ENCODE data around the gene RPS2.

The RPS2 gene

DNA sequence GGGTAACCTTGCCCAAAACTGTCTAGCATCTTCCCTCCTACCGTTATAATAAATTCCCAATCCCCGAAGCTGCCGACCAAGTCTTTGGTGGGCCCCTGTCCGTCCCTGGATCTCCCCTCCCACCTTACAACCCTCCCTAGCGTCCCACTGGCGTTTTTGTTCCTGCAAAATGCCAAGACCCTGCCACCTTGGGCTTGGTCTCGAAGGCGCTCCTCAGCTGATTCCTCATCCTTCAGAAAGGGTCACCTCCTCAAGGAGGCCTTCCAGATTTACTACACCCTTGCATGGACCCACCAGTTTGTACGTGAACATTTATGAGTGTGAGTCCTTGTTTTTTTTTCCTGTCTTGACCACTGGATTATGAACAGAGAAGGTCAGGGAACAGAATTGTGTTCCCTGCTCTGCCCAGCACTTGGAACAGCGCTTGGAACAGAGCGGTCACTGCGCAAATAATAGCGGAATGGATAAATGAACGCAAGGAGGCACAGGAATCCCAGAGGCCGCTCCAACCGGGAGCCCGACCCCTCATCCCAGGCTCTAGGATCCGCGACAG lies 18.4 kb upstream of the RPS2 start:
- no peak for DNase-seq (ENCODE audit: low spot score)
- peak overlapping the region; percentile 73 for H3K27ac ChIP-seq
- TF ChIP-seq, protein P1, sequence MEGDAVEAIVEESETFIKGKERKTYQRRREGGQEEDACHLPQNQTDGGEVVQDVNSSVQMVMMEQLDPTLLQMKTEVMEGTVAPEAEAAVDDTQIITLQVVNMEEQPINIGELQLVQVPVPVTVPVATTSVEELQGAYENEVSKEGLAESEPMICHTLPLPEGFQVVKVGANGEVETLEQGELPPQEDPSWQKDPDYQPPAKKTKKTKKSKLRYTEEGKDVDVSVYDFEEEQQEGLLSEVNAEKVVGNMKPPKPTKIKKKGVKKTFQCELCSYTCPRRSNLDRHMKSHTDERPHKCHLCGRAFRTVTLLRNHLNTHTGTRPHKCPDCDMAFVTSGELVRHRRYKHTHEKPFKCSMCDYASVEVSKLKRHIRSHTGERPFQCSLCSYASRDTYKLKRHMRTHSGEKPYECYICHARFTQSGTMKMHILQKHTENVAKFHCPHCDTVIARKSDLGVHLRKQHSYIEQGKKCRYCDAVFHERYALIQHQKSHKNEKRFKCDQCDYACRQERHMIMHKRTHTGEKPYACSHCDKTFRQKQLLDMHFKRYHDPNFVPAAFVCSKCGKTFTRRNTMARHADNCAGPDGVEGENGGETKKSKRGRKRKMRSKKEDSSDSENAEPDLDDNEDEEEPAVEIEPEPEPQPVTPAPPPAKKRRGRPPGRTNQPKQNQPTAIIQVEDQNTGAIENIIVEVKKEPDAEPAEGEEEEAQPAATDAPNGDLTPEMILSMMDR (conservative IDR thresholded peaks at IDR 0.05; ENCODE audit: low read depth) = no peak
- ChIA-PET POLR2A (ENCODE audit: low non-redundant PET) (no interaction called here), CTCF (interaction anchor here (0.7 kb wide), 1 partner anchor 20 kb away, joined by 3 read pairs; no protein-coding TSS in a partner anchor)

DNA sequence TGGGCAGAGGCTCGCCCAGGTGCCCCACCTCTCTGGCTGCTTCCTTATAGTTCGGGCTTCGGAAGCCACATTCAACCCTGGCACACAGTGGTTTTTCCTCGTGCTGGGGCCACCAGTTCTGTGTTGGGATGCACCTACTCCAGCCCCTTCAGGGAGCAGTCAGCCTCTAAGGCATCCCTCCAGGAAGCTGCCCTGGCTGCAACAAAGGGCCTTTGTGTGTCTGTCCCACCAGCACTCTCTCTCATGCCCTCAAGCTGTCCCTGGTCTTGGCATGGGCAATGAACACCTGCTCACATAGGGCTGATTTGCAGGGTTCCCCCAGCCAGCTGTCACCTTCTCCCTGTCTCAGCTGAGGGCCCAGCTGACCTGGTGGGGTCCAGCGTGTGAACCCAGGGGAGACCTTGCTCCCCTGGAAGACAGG lies 17.4 kb upstream of the RPS2 start:
- peak overlapping the region; percentile 49 for H3K27ac ChIP-seq
- CTCF ChIA-PET = interaction anchor here (0.7 kb wide), 1 partner anchor 21 kb away, joined by 3 read pairs; no protein-coding TSS in a partner anchor
- TF ChIP-seq, protein P1 (conservative IDR thresholded peaks at IDR 0.05; ENCODE audit: low read depth) = no peak
- no peak for DNase-seq (ENCODE audit: low spot score)
- POLR2A ChIA-PET (ENCODE audit: low non-redundant PET) = no interaction called here

DNA sequence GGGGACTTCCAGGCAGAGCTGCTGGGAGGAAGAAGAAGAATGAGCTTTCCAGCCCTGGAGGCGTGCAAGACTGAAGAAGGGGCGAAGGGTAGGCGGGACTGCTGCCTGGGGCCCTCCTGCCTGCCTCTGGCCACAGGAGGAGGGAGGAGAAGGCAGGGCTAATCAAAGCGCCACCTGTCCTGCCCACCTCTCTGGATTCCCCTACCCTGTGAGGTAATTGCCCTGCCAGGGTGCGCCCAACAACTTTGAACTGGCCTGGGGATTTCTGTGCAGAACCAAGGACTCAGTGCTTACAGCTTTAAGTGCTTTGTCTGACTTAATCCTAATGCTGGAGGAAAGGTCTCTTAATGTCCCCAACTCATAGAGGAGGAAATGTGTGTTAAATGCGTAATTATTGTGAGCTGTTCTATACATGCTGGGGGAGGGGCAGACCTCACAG lies 16.8 kb upstream of the RPS2 start, which contains the start of gene NOXO1:
Gene NOXO1 (minus strand): TSS at position 72 of the 439 bp plus-strand sequence. CDS start 290 bp downstream, outside the sequence.
- peak within 1 kb of the TSS; percentile 74 for H3K27ac ChIP-seq
- TF ChIP-seq, protein P1 (conservative IDR thresholded peaks at IDR 0.05; ENCODE audit: low read depth) = no peak
- ChIA-PET CTCF (interaction anchor here (0.6 kb wide), 1 partner anchor 491 kb away, joined by 3 read pairs; no protein-coding TSS in a partner anchor), POLR2A (ENCODE audit: low non-redundant PET) (interaction anchor here (0.6 kb wide), 2 partner anchors 36 to 37 kb away, joined by 3 to 5 read pairs; no protein-coding TSS in a partner anchor)
- no peak for DNase-seq (ENCODE audit: low spot score)

DNA sequence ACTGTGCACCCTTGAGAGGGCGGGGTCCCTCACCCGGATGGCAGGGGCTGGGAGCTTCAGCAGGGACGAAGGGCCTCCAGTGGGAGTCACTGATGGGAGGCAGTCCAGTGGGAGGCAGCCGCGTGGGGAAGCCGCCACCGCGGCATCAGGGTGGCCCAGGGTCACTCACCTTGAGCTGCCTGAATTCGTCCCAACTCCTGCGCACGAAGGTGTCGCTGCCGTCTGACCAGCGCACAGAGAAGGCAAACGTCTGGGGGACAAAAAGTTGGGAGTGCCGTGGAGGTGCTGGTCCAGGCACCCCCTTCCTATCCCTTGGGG lies 16.1 kb upstream of the RPS2 start:
- ChIA-PET POLR2A (ENCODE audit: low non-redundant PET) (interaction anchor here (0.6 kb wide), 1 partner anchor 37 kb away, joined by 3 read pairs; no protein-coding TSS in a partner anchor), CTCF (no interaction called here)
- DNase-seq (ENCODE audit: low spot score) = no peak
- H3K27ac ChIP-seq = no peak overlapping the region; the same call in 1 of the 2 replicates
- TF ChIP-seq, protein P1 (conservative IDR thresholded peaks at IDR 0.05; ENCODE audit: low read depth) = no peak

DNA sequence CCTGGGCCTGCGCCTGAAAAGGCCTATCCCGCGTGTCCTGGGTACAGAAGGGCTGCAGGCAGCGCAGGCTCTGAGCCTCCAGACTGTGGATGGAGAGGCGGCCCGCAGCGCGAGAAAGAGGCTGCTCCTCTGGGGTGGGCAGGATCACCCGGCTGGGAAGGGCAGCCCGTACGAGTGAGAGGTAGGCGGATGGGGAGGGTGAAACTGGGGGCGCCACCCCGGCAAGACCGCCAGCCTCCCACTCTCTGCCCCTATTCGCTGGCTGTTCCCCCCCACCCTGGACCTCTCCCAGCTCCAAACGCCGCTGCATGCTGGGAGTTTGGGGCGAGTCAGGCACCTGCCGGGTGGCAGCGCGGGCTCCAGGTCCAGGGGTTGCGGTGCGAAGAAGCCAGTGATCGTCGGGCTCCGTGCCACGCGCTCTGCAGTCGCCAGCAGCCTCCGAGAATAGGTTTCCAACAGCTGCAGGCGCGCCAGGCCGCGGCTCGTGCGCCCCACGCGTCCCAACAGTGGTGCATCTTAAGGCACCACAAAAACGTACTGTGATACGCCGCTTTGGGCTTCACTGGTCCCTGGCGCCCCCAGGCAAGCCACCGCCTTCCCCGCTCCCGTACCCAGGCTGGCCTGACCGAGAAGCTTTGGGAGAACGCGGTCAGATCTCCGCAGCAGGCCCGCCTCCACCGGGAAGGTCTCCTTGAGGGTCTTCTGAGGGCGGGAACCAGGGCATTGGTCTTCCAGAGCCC lies 15.6 kb upstream of the RPS2 start:
- CTCF ChIA-PET = no interaction called here
- POLR2A ChIA-PET (ENCODE audit: low non-redundant PET) = no interaction called here
- H3K27ac ChIP-seq = peak overlapping the region; percentile 74
- DNase-seq (ENCODE audit: low spot score) = no peak
- TF ChIP-seq, protein P1 (conservative IDR thresholded peaks at IDR 0.05; ENCODE audit: low read depth) = no peak

DNA sequence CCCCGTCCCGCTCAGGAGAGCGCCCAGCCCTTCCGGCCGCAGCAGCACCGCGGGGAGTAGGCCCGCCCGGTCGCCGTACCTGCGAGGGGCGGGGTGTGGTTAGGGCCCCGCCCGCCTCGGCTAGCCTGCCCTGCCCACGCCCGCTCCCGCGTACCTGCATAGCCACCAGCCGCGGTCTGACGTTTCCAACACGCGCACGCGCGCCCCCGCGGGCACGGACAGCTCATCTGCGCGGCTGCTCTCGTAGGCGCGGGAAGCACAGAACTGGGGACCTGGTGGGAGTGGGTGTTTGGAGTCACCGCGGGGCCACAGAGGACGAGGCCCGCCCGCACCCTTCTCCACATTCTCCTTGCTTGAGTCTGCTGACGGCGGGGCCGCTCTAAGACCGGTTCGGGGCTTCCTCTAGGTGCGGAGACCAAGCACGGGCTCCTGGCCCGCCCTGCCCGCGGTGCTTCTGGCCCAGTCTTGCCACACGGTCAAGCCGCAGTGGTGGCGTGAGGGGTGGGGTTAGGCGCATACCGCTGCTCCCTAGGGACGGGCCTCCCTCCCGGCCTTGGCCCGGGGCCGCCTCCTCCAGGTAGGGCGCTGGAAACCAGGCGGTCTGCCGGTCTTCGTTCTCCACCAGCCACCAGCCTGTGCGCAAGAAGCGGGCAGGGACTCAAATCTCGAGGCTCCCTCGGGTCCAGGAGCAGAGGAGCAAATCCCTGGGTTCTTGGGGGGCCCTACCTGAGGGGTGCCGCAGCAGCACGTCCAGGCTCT lies 14.8 kb upstream of the RPS2 start:
- TF ChIP-seq, protein P1 (conservative IDR thresholded peaks at IDR 0.05; ENCODE audit: low read depth) = no peak
- CTCF ChIA-PET = no interaction called here
- peak; percentile 69 for DNase-seq (ENCODE audit: low spot score)
- POLR2A ChIA-PET (ENCODE audit: low non-redundant PET) = no interaction called here
- H3K27ac ChIP-seq = peak overlapping the region; percentile 74

Data from RWPE1 (cell line).